ENCODE results near the gene ISCA2.

The ISCA2 gene

GRCh38 chr14:74462993-74463392 is 30.6 kb upstream of the ISCA2 start:
- no peak for DNase-seq (ENCODE audit: low read depth)
- no peak overlapping the region for H3K4me3 ChIP-seq (ENCODE audit: low read length)
- TF ChIP-seq CTCF (IDR thresholded peaks at IDR 0.05; ENCODE audit: insufficient read depth, low read depth, low read length, missing control alignments) = no peak

DNA sequence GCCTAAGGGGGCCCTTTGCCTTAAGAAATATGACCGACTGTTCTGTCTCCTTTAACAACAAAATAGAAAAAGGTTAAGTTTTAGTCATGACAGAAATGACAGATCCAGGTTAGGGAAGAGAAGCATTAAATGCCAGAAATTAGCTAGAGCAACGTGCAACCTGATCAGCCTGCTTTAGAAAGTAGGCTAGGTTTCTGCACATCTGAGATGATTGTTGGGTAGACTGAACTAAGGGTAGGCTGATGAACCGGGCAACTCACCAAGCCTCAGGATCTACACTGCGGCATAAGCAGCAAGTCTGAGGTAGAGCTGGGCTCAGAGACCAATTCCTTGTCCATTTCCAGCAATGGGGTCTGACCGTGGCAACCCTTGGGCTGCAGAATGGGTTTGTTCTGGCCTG is 29.9 kb upstream of the ISCA2 start:
- TF ChIP-seq CTCF (IDR thresholded peaks at IDR 0.05; ENCODE audit: insufficient read depth, low read depth, low read length, missing control alignments) = no peak
- no peak for DNase-seq (ENCODE audit: low read depth)
- no peak overlapping the region for H3K4me3 ChIP-seq (ENCODE audit: low read length)

GRCh38 chr14:74464785-74465184 is 28.8 kb upstream of the ISCA2 start:
- no peak for TF ChIP-seq CTCF (IDR thresholded peaks at IDR 0.05; ENCODE audit: insufficient read depth, low read depth, low read length, missing control alignments)
- no peak for DNase-seq (ENCODE audit: low read depth)
- H3K4me3 ChIP-seq (ENCODE audit: low read length) = no peak overlapping the region

- no peak for DNase-seq (ENCODE audit: low read depth)
- TF ChIP-seq CTCF (IDR thresholded peaks at IDR 0.05; ENCODE audit: insufficient read depth, low read depth, low read length, missing control alignments) = no peak
These were observed 28.2 kb upstream of the ISCA2 start for GRCh38 chr14:74465335-74465734.

DNA sequence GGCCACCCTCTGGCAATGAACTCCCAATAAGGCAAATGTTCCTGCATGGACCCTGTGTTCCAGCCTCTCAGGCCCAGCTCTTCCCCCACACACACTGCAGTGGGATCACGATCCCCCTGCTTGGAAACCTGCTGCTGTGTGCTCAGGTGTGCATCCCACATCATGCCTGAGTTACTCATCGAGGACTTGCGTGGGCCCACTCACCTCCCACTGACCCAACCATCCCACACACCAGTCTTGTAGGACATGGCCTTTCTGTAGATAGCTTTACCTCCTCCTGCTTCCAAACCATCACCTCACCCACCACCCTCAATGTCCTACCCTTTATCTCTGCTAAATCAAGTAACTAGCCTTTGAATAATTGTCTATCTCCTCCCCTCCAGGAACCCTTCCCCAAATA is 25.1 kb upstream of the ISCA2 start:
- H3K4me3 ChIP-seq (ENCODE audit: low read length) = no peak overlapping the region
- no peak for TF ChIP-seq CTCF (IDR thresholded peaks at IDR 0.05; ENCODE audit: insufficient read depth, low read depth, low read length, missing control alignments)
- DNase-seq (ENCODE audit: low read depth) = no peak

More at GRCh38 chr14:74465335-74465734, 28.2 kb upstream of the ISCA2 start:
- H3K4me3 ChIP-seq (ENCODE audit: low read length) = no peak overlapping the region

- H3K4me3 ChIP-seq (ENCODE audit: low read length) = no peak overlapping the region
- TF ChIP-seq CTCF (IDR thresholded peaks at IDR 0.05; ENCODE audit: insufficient read depth, low read depth, low read length, missing control alignments) = no peak
- DNase-seq (ENCODE audit: low read depth) = no peak
These were observed 23.7 kb upstream of the ISCA2 start for GRCh38 chr14:74469548-74470518.

Measured in epithelial cell of esophagus (primary cell).